Psoas muscle (tissue), 8 donors: ENCODE measurements around the gene FOXL1. TPM values are rescaled to one million over a fixed set of nuclear protein-coding genes. Genes with fewer than 3 reads are reported as not detected.

Experiments
- ATAC-seq, 4 donors: fragments of 200-7000 bp; cut with Tn5 transposase; one replicate each; pipeline ENCODE4 v1.9.1; 2020; ENCODE audit warnings: moderate library complexity in 3 of 4, mild to moderate bottlenecking in 2 of 4
- DNase-seq, 2 donors: peaks; one replicate each; pipeline ENCODE4 v3.0.0-alpha.2; 2020
- H3K27ac ChIP-seq: fragments of 200-600 bp; one replicate; pipeline ENCODE4 v1.8.0; 2022
- H3K27me3 ChIP-seq, 3 donors: fragments of 200-600 bp in 1 of 3; one replicate each; pipeline versions ENCODE4 v1.6.1 to v1.8.0; 2013 to 2022; ENCODE audit warnings: low read length in 2 of 3, mild to moderate bottlenecking in 2 of 3, moderate library complexity in 1 of 3; ENCODE audit not compliant: insufficient read depth in 3 of 3
- H3K36me3 ChIP-seq, 2 donors: fragments of 200-600 bp in 1 of 2; one replicate each; pipeline versions ENCODE4 v1.6.1 to v1.8.0; 2013 to 2022; ENCODE audit warnings: low read depth in 1 of 2, mild to moderate bottlenecking in 1 of 2, moderate library complexity in 1 of 2; ENCODE audit not compliant: insufficient read depth in 1 of 2
- H3K4me1 ChIP-seq: fragments of 200-600 bp; one replicate; pipeline ENCODE4 v1.8.0; 2022
- H3K4me3 ChIP-seq: fragments of 200-600 bp; one replicate; pipeline ENCODE4 v1.8.0; 2022; ENCODE audit warnings: mild to moderate bottlenecking
- H3K9me3 ChIP-seq: fragments of 200-600 bp; one replicate; pipeline ENCODE4 v1.8.0; 2022
- CTCF ChIP-seq: fragments of 200-600 bp; IDR thresholded peaks from one replicate; pipeline ENCODE4 v1.8.0; 2022; ENCODE audit warnings: antibody characterized with exemption
- WGBS, 3 donors: extraction: QIAGEN DNeasy Blood & Tissue Kit; methylation state at CpG; one replicate each; pipeline versions ENCODE4 v1.1.6 to v1.1.7; 2013; 5-methylcytosine and 5-hydroxymethylcytosine counted together
- intact Hi-C, 2 donors: fragments of 100-400 bp; cut with DNase I; formaldehyde crosslinking; loops; one replicate each; pipeline versions ENCODE4 v1.11.0 to v1.14.2; 2022
- polyA plus RNA-seq, 3 donors: library from polyadenylated mRNA; stranded (reverse); fragments of 200-250 nt; gene quantifications; one replicate each; pipeline ENCODE4 v1.2.3, GENCODE V29; 2013
- total RNA-seq, 4 donors: library from RNA; stranded (reverse); fragmentation: NEBNext Ultra II Directional in 2 of 4; extraction: Animal tissue kit (Norgen Biotek cat#: 25700) in 2 of 4; gene quantifications; one replicate each; pipeline versions ENCODE4 v1.2.1 to v1.2.4, GENCODE V29; 2021 to 2023
- donor health status: healthy with polysubstance abuse.
- donor health status: DM: no; HTN: no; CAD: no; lungs with moderate emphysema.
- donor health status: Bipolar disorder and iron deficiency.
- donor health status: healthy.
- donor health status: DM: yes; HTN: yes; CAD: no.
- donor health status: DM: no; HTN: no; CAD: no.
- donor health status: DM: no; HTN: no; CAD: no.
- donor health status: DM: yes; HTN: yes; CAD: no.

Gene FOXL1
- total and polyA plus RNA-seq, 7 donors: 0.12 to 1.3 (median 0.22) TPM

- WGBS, 3 donors: 92 to 96% (median 96%) methylated on average over 6 of the region's 6 CpGs
- no peak for ATAC-seq
- H3K36me3 ChIP-seq: peaks cover 2 to 94% of the 10 kb centered on the region in 2 donors
Observed at GRCh38 chr16:86540894-86541293, 37.5 kb upstream of the FOXL1 start.

GRCh38 chr16:86541560-86541959 lies 36.8 kb upstream of the FOXL1 start:
- DNase-seq: no peak
- TF ChIP-seq CTCF: no peak
- peaks cover 2 to 96% of the 10 kb centered on the region in 2 donors for H3K36me3 ChIP-seq
- 94 to 99% (median 98%) methylated on average over 11 of the region's 11 CpGs for WGBS, 3 donors
- no peak for ATAC-seq
- H3K4me3 ChIP-seq: no peak overlapping the region
- intact Hi-C loops: no loop called here
- H3K27me3 ChIP-seq: no peaks in the 10 kb centered on the region
- no peak overlapping the region for H3K27ac ChIP-seq
- H3K9me3 ChIP-seq: no peaks in the 10 kb centered on the region
- no peaks in the 10 kb centered on the region for H3K4me1 ChIP-seq

More at GRCh38 chr16:86540894-86541293, 37.5 kb upstream of the FOXL1 start:
- Histone ChIP-seq H3K27ac (no peak overlapping the region), H3K4me3 (no peak overlapping the region), H3K4me1 (no peaks in the 10 kb centered on the region), H3K27me3 (no peaks in the 10 kb centered on the region), H3K9me3 (no peaks in the 10 kb centered on the region)
- no peak for DNase-seq
- TF ChIP-seq CTCF: no peak
- intact Hi-C loops: no loop called here

- Histone ChIP-seq H3K4me3 (no peak overlapping the region), H3K27ac (no peak overlapping the region), H3K36me3 (peaks cover 2 to 96% of the 10 kb centered on the region in 2 donors), H3K9me3 (no peaks in the 10 kb centered on the region), H3K27me3 (no peaks in the 10 kb centered on the region), H3K4me1 (no peaks in the 10 kb centered on the region)
- no peak for TF ChIP-seq CTCF
- ATAC-seq (no peak), DNase-seq (no peak)
- 93 to 96% (median 94%) methylated on average over 21 of the region's 21 CpGs for WGBS, 3 donors
- intact Hi-C loops: no loop called here
Observed at GRCh38 chr16:86542756-86543750, 35.3 kb upstream of the FOXL1 start.

- Histone ChIP-seq H3K4me3 (no peak overlapping the region), H3K27me3 (no peaks in the 10 kb centered on the region), H3K36me3 (peaks cover 0 to 91% of the 10 kb centered on the region in 2 donors), H3K27ac (no peak overlapping the region), H3K4me1 (no peaks in the 10 kb centered on the region), H3K9me3 (no peaks in the 10 kb centered on the region)
- DNase-seq: no peak
- 76 to 90% (median 85%) methylated on average over 11 to 12 of the region's 12 CpGs for WGBS, 3 donors
- intact Hi-C loops: loop anchor here in 1 of 2 donors (5.0 kb wide), 1 partner anchor 1217 kb away; no protein-coding TSS in a partner anchor
- no peak for TF ChIP-seq CTCF
- no peak for ATAC-seq
Observed at GRCh38 chr16:86545481-86545880, 32.9 kb upstream of the FOXL1 start.
